ENCODE data around the gene SPARC. TPM values are rescaled to one million over a fixed set of nuclear protein-coding genes. Genes with fewer than 3 reads are reported as not detected.
A peak's percentile ranks its signal among the peaks of the same experiment; 100 is the strongest.

SPARC gene
- polyA plus RNA-seq, 1 donor: 935 TPM

GRCh38 chr5:151661968-151662732 lies 24.6 kb downstream of the SPARC start:
- H3K36me3 ChIP-seq (ENCODE audit: control insufficient read depth, insufficient read depth, low read length): peaks cover 44% of the 10 kb centered on the region
- no CpG with 5 or more reads among the region's 4 CpGs for WGBS (ENCODE audit: insufficient coverage, low lambda C conversion rate)
- no peaks in the 10 kb centered on the region for H3K27me3 ChIP-seq (ENCODE audit: control insufficient read depth, insufficient read depth, low read length)
- H3K4me3 ChIP-seq (ENCODE audit: low read length): no peak overlapping the region
- H3K9me3 ChIP-seq (ENCODE audit: control insufficient read depth, low read depth, low read length): peaks cover 14% of the 10 kb centered on the region
- H3K27ac ChIP-seq (ENCODE audit: low read length): no peak overlapping the region
- DNase-seq: no peak
- H3K4me1 ChIP-seq (ENCODE audit: control insufficient read depth, insufficient read depth, low read length): peaks cover 11% of the 10 kb centered on the region

GRCh38 chr5:151660616-151661495 lies 25.9 kb downstream of the SPARC start:
- peak in 1 of 2 donors; percentile 26 for DNase-seq
- no CpG with 5 or more reads among the region's 12 CpGs for WGBS (ENCODE audit: insufficient coverage, low lambda C conversion rate)
- peaks cover 14% of the 10 kb centered on the region for H3K9me3 ChIP-seq (ENCODE audit: control insufficient read depth, low read depth, low read length)

GRCh38 chr5:151659001-151659754 lies 27.5 kb downstream of the SPARC start:
- no CpG with 5 or more reads among the region's 10 CpGs for WGBS (ENCODE audit: insufficient coverage, low lambda C conversion rate)
- H3K4me3 ChIP-seq (ENCODE audit: low read length): no peak overlapping the region
- H3K27me3 ChIP-seq (ENCODE audit: control insufficient read depth, insufficient read depth, low read length): no peaks in the 10 kb centered on the region
- DNase-seq: peak; percentile 73 to 76
- peaks cover 8% of the 10 kb centered on the region for H3K4me1 ChIP-seq (ENCODE audit: control insufficient read depth, insufficient read depth, low read length)
- H3K9me3 ChIP-seq (ENCODE audit: control insufficient read depth, low read depth, low read length): peaks cover 14% of the 10 kb centered on the region
- peaks cover 17% of the 10 kb centered on the region for H3K36me3 ChIP-seq (ENCODE audit: control insufficient read depth, insufficient read depth, low read length)
- no peak overlapping the region for H3K27ac ChIP-seq (ENCODE audit: low read length)

More at GRCh38 chr5:151660616-151661495, 25.9 kb downstream of the SPARC start:
- Histone ChIP-seq H3K27me3 (ENCODE audit: control insufficient read depth, insufficient read depth, low read length) (no peaks in the 10 kb centered on the region), H3K4me3 (ENCODE audit: low read length) (no peak overlapping the region), H3K27ac (ENCODE audit: low read length) (no peak overlapping the region), H3K36me3 (ENCODE audit: control insufficient read depth, insufficient read depth, low read length) (peaks cover 34% of the 10 kb centered on the region), H3K4me1 (ENCODE audit: control insufficient read depth, insufficient read depth, low read length) (peaks cover 17% of the 10 kb centered on the region)

DNA sequence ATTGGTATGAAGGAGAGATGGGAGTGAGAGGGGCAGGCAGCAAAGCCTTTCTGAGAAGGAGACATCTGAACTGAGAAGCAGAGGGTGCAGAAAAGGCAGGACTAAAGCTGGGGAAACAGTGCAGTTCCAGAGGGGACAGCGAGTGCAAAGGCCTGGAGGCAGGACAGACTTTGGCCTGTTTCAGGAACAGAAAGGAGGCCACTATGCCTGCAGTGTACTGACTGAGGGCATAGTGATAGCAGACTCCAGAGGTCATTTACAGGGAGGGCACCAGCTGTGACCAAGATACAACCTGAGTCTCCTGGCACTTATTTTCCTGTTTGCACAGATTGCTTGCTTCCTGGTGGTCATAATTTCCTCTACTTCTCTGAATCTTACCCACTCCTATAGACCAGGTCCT lies 29.6 kb downstream of the SPARC start:
- H3K4me1 ChIP-seq (ENCODE audit: control insufficient read depth, insufficient read depth, low read length): peaks cover 8% of the 10 kb centered on the region
- WGBS (ENCODE audit: insufficient coverage, low lambda C conversion rate): no CpG with 5 or more reads among the region's 1 CpG
- DNase-seq: peak; percentile 73 to 84
- H3K36me3 ChIP-seq (ENCODE audit: control insufficient read depth, insufficient read depth, low read length): peaks cover 2% of the 10 kb centered on the region
- H3K9me3 ChIP-seq (ENCODE audit: control insufficient read depth, low read depth, low read length): no peaks in the 10 kb centered on the region
- H3K27ac ChIP-seq (ENCODE audit: low read length): peak overlapping the region; percentile 73
- no peaks in the 10 kb centered on the region for H3K27me3 ChIP-seq (ENCODE audit: control insufficient read depth, insufficient read depth, low read length)
- no peak overlapping the region for H3K4me3 ChIP-seq (ENCODE audit: low read length)

DNA sequence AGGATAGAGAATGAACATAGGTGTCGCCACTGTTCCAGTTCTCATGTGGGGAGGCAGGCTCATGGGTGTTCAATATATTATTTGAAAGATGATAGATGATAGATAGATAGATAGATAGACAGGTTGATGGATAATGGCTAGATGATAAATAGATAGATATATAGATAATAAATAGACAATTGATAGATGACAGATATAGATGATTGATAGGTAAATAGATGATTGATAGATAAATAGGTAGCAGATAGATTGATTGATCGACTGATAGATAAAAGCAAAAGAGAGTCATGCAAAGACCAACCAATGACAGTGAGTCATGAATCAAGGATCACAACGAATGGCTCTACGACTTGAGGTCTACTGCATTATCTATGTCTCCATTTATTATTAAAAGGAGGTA lies 30.4 kb downstream of the SPARC start:
- Histone ChIP-seq H3K9me3 (ENCODE audit: control insufficient read depth, low read depth, low read length) (no peaks in the 10 kb centered on the region), H3K27ac (ENCODE audit: low read length) (peak overlapping the region; percentile 73), H3K4me1 (ENCODE audit: control insufficient read depth, insufficient read depth, low read length) (peaks cover 8% of the 10 kb centered on the region), H3K4me3 (ENCODE audit: low read length) (no peak overlapping the region), H3K36me3 (ENCODE audit: control insufficient read depth, insufficient read depth, low read length) (no peaks in the 10 kb centered on the region), H3K27me3 (ENCODE audit: control insufficient read depth, insufficient read depth, low read length) (no peaks in the 10 kb centered on the region)
- DNase-seq: no peak
- whole genome bisulfite sequencing (ENCODE audit: insufficient coverage, low lambda C conversion rate): 100% methylated on average over 1 of the region's 4 CpGs

GRCh38 chr5:151651997-151652645 lies 34.6 kb downstream of the SPARC start:
- Histone ChIP-seq H3K27ac (ENCODE audit: low read length) (no peak overlapping the region), H3K4me1 (ENCODE audit: control insufficient read depth, insufficient read depth, low read length) (peaks cover 6% of the 10 kb centered on the region), H3K27me3 (ENCODE audit: control insufficient read depth, insufficient read depth, low read length) (no peaks in the 10 kb centered on the region), H3K4me3 (ENCODE audit: low read length) (no peak overlapping the region), H3K36me3 (ENCODE audit: control insufficient read depth, insufficient read depth, low read length) (no peaks in the 10 kb centered on the region), H3K9me3 (ENCODE audit: control insufficient read depth, low read depth, low read length) (no peaks in the 10 kb centered on the region)
- no CpG with 5 or more reads among the region's 6 CpGs for WGBS (ENCODE audit: insufficient coverage, low lambda C conversion rate)
- peak; percentile 65 for DNase-seq

DNA sequence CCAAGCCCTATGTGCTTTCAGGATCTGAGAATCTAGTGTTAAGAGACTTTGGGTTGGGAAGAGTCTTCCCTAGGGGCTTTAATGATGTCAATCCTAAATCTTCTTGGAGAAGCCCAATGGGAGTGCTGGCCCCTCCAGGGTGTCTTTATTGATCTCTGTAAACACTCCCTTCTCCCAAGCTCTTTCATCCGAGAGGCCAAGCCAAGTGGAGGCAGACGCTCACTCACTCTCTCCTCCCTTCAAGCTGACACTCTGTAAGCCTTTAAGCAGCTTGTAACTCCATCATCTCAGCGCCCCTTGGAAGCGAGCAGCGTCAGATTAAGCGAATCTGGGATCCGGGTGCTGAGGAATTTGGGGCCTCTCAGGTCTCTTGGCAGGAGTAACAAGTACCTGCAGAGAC lies 37.7 kb downstream of the SPARC start:
- H3K4me3 ChIP-seq (ENCODE audit: low read length): no peak overlapping the region
- no peaks in the 10 kb centered on the region for H3K4me1 ChIP-seq (ENCODE audit: control insufficient read depth, insufficient read depth, low read length)
- no peak for DNase-seq
- H3K36me3 ChIP-seq (ENCODE audit: control insufficient read depth, insufficient read depth, low read length): no peaks in the 10 kb centered on the region
- no peak overlapping the region for H3K27ac ChIP-seq (ENCODE audit: low read length)
- H3K27me3 ChIP-seq (ENCODE audit: control insufficient read depth, insufficient read depth, low read length): no peaks in the 10 kb centered on the region
- no peaks in the 10 kb centered on the region for H3K9me3 ChIP-seq (ENCODE audit: control insufficient read depth, low read depth, low read length)
- WGBS (ENCODE audit: insufficient coverage, low lambda C conversion rate): no CpG with 5 or more reads among the region's 7 CpGs

DNA sequence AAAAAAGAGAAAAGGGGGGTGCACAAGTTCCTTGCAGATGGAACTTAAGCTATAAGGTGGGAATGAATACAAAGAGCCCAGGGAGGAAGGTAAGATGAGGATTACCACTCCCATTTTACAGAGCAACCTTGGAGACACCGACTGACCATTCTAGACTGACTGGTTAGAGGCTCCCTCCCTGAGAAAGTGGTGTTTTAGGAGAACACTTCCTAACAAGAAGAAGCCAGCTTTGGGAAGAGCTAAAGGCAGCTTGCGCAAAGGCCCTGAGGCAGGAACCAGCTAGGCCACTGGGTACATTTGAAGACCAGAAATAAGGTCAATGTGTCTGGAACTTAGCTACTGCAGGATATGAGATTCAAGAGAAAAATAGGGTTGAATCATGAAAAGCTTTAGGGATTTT lies 38.6 kb downstream of the SPARC start:
- DNase-seq: no peak
- Histone ChIP-seq H3K9me3 (ENCODE audit: control insufficient read depth, low read depth, low read length) (no peaks in the 10 kb centered on the region), H3K4me1 (ENCODE audit: control insufficient read depth, insufficient read depth, low read length) (no peaks in the 10 kb centered on the region), H3K4me3 (ENCODE audit: low read length) (no peak overlapping the region), H3K27me3 (ENCODE audit: control insufficient read depth, insufficient read depth, low read length) (no peaks in the 10 kb centered on the region), H3K36me3 (ENCODE audit: control insufficient read depth, insufficient read depth, low read length) (no peaks in the 10 kb centered on the region), H3K27ac (ENCODE audit: low read length) (no peak overlapping the region)
- WGBS (ENCODE audit: insufficient coverage, low lambda C conversion rate): no CpG with 5 or more reads among the region's 2 CpGs

DNA sequence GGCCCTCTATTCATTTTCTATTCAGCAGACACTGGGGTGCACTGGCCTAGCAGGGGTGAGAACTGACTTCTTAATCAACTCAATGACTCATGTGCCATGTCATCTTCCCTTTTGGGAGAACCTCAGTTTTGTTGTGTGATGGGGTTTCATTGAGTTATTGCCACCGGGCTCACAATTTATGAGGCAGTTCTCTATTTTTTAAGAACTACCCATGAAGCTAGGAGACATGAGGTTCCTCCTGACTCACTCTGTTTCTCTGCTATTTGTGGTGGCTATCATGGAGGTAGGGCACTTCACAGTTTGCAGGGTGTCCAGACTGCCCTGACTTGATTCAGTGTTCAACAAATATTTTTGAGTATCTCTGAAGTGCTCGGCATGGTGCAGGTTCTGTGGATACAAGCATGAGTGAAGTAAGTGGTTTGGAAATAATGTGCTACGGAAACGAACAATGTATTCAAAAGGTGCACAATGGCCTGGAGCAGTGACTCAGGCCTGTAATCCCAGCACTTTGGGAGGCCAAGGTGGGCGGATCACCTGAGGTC lies 39.3 kb downstream of the SPARC start:
- no peaks in the 10 kb centered on the region for H3K4me1 ChIP-seq (ENCODE audit: control insufficient read depth, insufficient read depth, low read length)
- H3K27ac ChIP-seq (ENCODE audit: low read length): no peak overlapping the region
- H3K36me3 ChIP-seq (ENCODE audit: control insufficient read depth, insufficient read depth, low read length): no peaks in the 10 kb centered on the region
- no peaks in the 10 kb centered on the region for H3K27me3 ChIP-seq (ENCODE audit: control insufficient read depth, insufficient read depth, low read length)
- DNase-seq: no peak
- H3K4me3 ChIP-seq (ENCODE audit: low read length): no peak overlapping the region
- WGBS (ENCODE audit: insufficient coverage, low lambda C conversion rate): no CpG with 5 or more reads among the region's 5 CpGs
- no peaks in the 10 kb centered on the region for H3K9me3 ChIP-seq (ENCODE audit: control insufficient read depth, low read depth, low read length)

Measured in large intestine (tissue), 3 donors.